ENCODE measurements around the gene ADRB1.

ADRB1 gene

DNA sequence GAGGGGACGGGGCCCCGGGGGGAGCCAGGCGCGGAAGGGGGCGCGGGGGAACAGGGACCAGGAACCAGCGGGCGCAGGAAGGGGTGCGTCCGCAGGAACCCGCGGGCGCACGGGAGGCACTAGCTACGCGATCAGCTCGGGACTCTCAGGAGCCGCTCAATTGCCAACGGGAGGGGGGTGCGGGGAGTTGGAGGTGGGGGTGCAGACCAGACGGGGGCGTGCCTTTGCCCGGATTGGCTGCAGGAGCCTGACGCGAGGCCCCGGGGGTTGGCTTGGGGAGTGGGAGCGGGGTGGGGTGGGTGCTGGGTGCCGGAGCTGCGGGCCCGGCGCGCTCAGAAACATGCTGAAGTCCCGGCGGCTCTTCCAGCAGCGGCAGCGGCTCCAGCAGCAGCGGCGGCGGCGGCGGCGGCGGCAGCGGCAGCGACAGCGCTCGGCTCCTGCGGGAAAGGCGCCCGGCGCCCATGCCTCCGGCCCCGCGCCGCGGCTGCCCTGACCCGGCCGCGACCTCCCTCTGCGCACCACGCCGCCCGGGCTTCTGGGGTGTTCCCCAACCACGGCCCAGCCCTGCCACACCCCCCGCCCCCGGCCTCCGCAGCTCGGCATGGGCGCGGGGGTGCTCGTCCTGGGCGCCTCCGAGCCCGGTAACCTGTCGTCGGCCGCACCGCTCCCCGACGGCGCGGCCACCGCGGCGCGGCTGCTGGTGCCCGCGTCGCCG, at the start of gene ADRB1:
Gene ADRB1, plus strand, starts transcription at position 335 of the 715 bp plus-strand sequence. Its CDS starts 267 bp downstream, at position 602.
- DNase-seq, result peak; percentile 2

DNA sequence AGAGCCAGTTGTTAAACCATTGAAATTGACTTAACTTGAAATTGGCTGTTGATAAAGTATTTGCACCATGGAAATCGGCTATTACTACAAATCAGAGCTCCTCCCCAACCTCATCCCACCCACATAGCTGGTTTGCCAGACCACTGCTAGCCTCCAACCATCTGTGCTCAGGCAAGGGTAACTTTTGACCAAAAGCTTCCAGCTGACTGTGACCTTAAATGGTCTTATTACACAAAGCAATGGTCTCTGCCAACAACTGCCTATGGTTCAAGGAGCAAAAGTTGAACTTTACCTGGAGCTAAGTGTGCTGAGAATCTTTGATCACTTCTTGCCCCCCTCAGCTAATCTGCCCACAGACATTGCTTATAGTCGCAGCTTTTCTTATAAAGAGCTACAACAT, 48.5 kb upstream of the ADRB1 start:
- no peak for DNase-seq

DNA sequence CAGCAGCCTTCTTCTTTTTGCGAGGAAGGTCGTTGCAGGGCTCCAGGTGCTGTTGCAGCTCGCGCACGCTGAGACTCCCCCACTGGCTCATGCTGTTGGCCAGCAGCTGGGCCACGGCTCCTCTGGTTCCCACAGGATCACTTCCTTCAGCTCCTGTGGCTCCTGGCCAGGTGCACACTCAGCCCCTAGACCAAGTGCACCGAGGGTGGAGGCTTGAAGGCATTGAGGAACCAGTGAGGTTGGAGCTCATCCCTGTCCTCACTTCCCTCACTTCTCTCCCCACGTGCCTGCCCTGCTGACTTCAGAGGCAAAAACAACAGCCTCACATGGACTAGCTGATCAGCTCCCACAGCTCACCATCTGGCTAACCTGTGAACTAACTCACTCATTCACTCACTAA, 46.2 kb upstream of the ADRB1 start:
- DNase-seq, result no peak

DNA sequence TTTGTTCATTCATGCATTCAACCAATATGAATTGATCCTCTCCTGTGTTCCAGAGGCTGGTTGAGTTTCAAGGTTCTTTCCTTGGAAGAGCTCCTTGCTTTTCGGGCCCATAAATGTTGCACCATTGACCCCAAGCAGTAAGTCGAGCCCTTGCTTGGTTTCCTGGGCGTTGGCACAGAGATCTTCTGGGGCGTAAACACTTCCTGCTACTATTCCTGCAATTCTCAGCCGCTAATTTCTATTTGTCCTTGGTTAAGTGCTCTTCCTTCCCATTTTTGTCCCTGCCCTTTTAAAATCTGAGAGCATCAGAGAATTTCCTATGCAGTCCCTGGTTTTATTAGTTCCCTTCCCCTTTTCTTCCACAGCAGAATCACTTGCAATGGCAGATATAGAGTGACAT, 44.1 kb upstream of the ADRB1 start:
- DNase-seq, result no peak

DNA sequence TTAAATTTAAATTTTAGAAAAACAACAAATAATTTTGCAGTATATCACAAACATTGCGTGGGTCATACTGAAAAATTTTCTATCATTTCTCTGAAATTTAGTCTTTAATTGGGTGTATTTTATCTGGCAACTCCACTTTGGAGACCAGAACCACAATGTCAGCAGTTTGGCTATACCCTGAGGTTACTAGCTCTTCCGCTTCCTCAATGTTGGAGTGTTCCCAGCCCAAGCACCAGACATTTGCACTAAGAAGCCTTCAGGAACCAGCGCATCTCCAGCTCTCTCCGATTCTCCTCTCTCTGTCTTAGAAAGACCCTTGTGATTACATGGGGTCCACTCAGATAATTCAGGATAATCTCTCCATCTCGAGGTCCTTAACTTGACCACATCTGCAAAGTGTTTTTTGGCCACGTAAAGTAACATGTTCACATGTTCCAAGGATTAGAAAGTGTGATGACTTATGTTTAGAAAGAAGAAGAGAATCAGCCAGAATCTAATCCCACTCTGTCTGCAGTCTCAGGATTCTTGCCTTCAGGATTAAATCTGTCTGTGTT, 43.1 kb upstream of the ADRB1 start:
- no peak for DNase-seq

DNA sequence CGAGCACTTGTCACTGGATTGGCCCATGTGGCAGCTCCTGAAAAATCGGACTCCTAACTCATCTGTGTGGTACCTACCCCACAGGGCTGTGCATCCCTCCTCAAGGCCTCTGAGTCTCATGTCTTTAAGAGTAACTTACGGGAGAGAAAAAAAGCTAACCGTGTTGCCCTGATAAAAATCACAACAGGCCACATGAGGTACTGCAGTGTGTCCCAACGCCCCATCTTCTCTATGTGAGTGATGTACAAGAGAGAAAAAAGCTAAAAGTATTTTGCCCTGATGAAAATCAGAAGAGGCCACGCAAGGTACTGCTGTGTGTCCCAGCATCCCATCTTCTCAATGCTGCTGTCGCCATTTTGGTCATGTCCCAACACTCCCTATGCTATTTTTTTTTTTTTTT, 41.2 kb upstream of the ADRB1 start:
- no peak for DNase-seq

DNA sequence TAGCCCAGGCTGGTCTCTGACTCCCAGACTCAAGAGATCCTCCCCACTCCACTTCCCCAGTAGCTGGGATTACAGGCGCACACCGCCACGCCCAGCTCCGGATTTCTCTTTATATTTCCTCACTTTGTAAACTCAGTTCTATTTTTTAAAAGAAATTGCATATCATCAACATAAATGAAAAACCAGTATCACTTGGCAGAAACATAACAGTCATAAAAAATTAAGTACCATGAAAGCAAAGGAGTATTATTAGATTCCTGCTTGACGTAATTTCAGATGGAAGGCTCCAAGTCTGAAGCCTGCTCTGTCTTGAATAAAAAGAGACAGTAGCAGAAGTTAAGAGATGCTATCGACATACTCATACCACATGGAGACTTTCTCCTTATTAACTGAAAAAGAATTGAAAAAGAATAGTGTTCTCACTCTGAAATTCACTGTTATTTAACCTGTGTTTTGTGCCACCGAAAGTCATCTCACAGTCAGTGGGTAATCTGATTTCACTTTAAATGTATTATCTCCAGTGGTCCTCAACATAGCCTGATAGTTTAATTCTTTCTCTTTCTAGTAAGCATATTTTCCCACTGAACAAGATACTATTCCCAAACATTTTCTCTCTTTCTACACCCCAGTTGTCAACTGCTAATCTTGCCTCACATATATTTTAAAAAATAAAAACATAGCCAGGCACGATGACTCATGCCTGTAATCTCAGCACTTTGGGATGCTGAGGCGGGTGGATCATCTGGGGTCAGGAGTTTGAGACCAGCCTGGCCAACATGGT, 40.3 kb upstream of the ADRB1 start:
- no peak for DNase-seq

DNA sequence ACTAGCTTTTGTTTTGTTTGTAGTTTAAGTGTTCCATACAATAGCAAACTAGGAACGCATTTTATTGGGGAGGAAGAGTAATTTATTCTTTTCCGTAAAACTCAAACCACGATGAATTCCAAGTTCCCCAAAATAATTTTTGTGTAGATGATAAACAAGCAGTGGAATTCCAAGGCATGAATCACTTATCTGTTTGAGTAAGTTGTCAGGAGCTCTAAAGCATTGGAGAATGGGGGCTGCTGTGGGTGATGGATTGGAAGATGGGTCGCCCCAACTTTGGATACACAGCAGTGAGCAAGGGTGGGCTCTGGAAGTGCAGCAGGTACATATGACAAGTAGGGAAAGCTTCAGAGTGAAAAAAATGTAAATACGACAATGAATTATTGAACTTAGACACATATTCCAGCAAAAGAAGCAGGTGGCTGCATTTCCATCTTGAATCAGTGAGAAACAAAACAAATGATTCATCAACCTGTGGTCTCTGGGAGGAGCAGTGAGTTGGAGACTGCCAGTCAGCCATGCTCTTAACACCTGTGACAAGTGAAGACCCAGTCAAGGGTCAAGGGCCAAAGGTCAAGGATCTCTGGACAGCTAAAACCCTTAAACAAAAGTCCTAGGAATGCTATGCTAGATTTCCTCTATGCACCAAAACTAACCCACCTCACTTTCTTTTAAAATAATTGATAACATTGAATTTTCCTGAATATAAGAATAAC, 34.2 kb upstream of the ADRB1 start:
- no peak for DNase-seq

DNA sequence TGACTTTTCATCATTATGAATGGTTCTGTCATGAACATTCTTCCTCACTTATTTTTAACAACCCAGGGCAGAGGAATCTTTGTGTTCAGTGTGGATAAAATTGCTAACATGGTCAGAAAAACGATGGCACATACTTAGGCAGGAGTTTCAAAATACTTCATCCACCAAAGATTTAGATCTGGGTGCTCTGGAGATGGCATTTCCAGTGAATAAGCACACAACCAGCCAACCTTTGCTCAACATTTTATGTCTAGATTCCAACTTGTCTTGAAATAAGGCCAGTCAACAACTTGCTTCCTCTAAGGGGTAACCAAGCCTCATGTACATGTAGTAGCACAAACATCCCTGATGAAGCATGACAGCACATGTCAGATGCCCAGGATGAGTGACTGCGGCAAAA, 33.4 kb upstream of the ADRB1 start:
- no peak for DNase-seq

DNA sequence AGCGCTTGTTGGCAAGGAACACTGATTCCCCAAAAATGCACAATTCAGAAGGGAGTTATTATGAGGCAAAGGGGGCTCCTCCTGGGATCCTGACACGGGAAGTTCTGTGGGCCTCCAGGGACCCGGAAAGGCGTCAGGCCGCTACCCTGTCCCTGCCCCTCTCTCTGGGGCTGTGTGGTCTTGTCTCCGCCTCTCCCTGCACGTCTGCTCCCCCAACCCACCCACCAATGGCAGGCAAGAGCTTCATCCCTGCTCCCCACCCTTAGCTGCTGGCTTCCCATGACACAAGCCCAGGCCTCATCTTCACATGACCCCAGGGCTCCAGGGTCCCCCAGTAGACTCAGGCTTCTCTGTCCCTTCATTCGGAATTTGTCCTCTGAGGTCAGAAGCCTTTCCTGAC, 31.0 kb upstream of the ADRB1 start:
- DNase-seq, result no peak

DNA sequence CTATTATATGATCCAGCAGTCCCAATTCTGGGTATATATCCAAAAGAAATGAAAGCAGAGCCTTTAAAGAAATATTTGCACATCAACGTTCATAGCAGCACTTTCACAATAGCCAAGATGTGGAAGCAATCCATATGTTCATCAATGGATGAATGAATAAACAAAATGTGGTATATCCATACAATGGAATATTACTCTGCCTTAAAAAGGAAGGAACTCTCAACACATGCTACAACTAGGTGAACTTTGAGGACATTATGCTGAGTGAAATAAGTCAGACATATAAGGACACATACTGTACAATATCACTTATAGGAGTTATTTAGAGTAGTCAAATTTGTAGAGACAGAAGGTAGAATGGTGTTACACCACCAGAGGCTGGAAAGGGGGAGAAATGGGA, 28.0 kb upstream of the ADRB1 start:
- DNase-seq, result no peak

DNA sequence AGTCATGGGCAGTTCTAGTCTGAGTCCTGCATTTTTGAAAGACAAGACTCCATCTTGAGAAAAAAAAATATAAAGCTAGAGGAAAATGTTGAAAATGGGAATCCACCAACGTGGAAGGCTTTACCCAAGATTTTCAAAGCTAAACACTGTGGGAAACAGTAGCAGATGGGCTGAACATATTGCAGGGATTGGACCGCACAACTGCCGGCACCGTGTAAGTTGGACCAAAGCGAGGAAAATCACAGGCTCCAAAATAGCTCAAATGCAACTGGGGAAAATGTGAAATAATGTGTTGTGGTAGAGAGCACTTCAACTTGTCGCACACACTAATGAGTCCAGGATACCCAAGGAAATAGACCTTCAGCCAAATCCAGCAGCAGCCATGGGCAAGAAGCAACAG, 26.4 kb upstream of the ADRB1 start:
- DNase-seq, result no peak

DNA sequence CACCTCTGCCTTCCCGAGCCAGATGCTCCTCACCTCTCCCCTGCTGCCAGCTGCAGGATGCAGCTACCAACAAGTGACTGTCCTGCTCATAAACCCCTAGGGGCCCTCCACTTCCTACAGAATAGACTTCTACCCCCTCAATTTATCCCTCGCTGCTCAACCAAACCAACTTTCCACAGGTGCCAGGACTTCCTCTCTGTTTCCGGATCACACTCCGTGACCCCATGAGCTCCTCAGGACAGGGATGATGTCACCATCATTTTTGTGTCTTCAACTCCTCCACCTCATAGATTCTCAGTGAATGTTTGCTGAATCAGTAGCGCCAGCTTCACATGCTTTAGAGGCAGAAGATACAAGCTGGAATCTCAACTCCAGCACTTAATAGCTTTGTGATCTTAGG, 25.8 kb upstream of the ADRB1 start:
- DNase-seq, result no peak

DNA sequence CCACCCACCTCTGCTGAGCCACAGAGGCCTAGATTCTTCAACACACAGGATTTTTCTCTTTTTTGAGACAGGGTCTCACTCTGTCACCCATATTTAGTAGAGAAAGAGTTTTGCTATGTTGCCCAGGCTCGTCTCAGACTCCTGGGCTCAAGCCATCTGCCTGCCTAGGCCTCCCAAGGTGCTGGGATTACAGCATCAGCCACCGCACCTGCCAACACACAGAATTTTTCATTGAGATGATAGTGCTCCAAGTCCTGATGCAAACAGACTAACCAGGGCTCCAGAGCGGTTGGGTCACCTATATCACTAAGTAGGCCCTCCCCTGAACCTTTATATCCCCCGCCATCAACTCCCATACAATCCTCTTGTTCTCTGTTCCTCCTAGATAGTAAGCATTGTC, 24.4 kb upstream of the ADRB1 start:
- no peak for DNase-seq

DNA sequence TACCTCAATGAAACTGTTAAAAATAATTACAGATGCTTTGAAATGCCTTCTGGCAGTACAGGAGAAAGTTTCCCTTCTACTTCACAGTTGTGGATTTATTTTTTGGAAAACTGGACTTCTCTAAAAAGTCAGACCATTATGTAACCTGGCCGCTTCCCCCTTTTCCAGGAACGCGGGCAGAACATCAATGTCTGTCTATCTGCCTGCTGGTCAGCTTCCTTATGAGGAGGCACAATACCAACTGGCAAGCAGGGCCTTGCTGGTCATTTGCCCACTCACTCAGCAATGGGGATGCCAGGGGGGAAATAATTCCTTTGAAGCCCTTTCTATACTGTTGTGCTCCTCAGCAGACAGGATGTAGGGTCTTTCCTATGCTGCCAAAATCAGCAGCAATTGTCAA, 22.5 kb upstream of the ADRB1 start:
- no peak for DNase-seq

DNA sequence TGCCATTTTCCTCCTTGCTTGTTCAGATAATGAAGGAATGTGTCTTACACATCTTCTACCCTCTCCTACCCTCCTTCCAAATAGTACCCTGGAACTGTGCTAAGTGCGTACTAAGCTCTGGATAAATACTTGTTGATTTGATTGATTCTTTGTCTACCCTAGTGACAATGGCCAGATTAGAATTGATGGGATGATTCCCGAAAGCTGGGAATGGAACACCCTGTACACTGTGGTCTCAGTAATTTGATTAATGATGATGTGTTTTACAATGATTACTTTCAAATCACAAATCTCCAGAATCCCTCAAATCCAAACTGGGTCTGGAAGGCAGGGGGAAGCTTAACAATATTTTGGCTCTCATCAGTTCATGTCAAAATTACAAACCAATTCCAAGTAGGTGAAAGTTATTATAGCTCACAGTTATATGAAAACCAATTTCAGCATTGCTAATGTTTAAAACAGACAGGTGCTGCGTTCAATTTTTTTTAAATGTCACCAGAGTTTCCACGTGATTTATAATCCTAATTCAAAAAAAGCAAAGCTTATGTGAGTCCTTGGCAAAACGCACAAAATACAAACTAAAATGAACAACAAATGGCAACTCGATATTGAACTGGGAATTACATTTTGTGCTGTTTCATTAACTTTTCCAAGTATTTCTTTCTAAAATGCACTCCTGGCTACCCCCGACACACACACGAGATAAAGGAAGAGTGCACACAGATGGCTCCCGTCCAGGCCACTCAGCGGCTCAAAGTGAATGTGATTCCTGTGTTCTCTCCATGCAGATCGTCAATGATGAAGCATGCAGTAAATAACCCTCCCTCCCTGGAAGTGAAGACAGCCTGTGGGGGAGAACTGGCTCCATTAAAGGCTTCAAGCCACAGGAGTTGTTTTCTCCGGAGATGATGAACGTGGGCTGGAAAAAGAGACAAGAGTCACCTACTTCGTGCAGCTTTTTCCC, 21.7 kb upstream of the ADRB1 start:
- DNase-seq, result no peak

DNA sequence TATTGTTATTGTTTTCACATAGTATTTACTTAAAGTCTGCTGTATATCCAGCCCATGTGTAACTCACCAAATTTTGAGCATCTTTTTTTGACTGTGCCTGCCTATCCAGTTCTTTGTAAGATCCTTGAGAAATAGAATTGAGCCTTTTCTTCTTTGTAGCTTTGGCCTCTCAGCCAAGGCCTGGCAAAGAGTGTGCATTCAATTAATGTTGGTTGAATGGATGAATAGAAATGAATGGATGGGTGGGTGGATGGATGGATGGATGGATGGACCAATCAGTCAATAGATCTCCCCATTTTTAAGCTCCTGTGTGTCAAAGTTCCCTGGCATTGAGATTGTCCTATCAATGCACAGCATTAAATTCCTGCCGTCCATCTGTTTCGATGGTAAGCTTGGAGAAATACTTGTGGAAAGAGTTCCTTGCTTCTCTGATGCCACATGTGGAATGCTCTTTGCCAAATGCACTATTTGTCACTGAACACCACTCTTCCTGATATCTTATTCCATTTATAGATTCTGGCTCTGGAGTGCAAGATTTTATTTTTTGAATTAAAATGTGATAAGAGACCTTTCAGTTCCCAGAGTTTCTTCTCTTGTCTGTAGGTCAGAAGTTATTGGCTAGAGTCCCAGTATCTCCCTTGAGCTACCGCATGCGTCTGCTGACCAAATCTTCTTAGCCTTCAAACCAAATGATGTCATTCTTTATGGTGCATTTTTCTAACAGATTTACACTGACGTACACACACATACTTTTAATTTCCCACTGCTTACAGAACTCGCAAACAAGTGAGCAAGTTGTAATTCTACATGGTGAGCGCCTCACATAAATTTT, 20.7 kb upstream of the ADRB1 start:
- DNase-seq, result no peak

DNA sequence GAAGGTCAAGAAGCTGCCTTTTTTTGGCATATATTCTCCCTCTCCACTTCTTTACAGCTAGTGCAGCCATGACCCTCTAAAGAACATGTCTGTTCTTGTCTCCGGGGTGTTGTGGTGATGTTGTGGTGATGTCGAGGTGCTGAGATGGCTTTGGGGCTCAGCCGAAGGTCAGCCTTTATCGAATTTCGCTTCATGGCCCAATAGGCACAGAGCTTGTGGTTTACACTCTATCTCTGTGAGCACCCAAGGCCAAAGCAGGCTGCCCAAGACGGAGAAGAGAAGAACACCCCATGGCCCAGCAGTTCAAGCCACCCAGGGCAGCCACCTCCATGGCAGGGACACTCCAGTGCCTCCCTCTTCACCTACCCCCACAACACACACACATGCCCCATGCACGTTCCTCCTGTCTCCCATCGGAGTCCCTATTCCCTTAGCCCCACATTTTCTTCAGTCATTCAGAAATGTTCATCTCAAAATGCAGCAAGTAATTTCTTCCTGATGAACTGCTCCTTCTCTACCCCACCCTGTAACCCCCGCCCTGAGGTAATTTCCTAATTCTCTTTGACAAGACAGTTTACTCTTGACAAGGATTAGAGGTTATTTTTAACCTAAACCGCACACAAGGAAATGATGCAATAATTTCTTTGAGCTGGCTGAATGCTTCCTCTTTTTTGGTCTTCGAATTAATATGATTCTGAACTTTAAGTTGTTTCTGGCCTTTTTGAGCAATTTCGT, 18.6 kb upstream of the ADRB1 start:
- DNase-seq, result no peak

DNA sequence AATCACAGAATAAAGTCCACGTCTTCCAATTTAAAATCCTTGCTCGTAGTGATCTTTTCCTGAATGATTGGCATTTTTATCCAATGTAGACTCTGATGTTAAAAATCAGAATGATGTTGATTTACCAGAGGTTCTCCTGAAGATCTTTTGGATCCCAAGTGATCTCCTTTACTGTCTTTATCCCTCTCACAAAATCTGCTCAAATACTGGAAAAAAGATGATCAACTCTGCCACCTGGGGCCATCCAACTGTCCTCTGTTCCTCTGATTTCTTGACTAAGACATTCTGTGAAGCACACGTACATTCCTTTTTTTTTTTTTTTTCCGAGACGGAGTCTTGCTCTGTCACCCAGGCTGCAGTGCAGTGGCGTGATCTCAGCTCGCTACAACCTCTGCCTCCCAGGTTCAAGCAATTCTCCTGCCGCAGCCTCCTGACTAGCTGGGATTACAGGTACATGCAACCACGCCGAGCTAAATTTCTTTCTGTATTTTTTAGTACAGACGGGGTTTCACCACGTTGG, 18.0 kb upstream of the ADRB1 start:
- no peak for DNase-seq

All from NCI-H2081 treated with DMSO at 0.1 percent for 48 hours (cell line).